Neural progenitor cell (in vitro differentiated cells): Measurements from ENCODE around the gene STK39. TPM values are rescaled to one million over a fixed set of nuclear protein-coding genes. Genes with fewer than 3 reads are reported as not detected.

Experiments used
- DNase-seq: peaks from one replicate; pipeline ENCODE4 v3.0.0-alpha.2; 2016; ENCODE audit warnings: low spot score
- H2AFZ ChIP-seq: fragments of 200-600 bp; sonication (generic); replicated peaks from 2 replicates; pipeline ENCODE4 v1.6.1; 2016; ENCODE audit warnings: antibody characterized with exemption
- H3F3A ChIP-seq: fragments of 200-600 bp; sonication (generic); 2 replicates; pipeline ENCODE4 v1.6.1; 2016; ENCODE audit warnings: antibody characterized with exemption, low read depth
- H3K27ac ChIP-seq: fragments of 200-600 bp; sonication (generic); 2 replicates; pipeline ENCODE4 v1.5.1; 2016; ENCODE audit warnings: mild to moderate bottlenecking
- H3K27me3 ChIP-seq: fragments of 200-600 bp; sonication (generic); 2 replicates; pipeline ENCODE4 v1.6.1; 2016; ENCODE audit warnings: mild to moderate bottlenecking, moderate library complexity
- H3K36me3 ChIP-seq: fragments of 200-600 bp; sonication (generic); 2 replicates; pipeline ENCODE4 v1.5.1; 2016
- H3K4me1 ChIP-seq: fragments of 200-600 bp; sonication (generic); 2 replicates; pipeline ENCODE4 v1.6.1; 2016; ENCODE audit warnings: mixed run types
- H3K4me2 ChIP-seq: fragments of 200-600 bp; sonication (generic); 2 replicates; pipeline ENCODE4 v1.6.1; 2016
- H3K4me3 ChIP-seq: fragments of 200-600 bp; sonication (generic); 2 replicates; pipeline ENCODE4 v1.5.1; 2016
- H3K79me2 ChIP-seq: fragments of 200-600 bp; sonication (generic); 2 replicates; pipeline ENCODE4 v1.6.1; 2016; ENCODE audit warnings: low read depth
- H3K9ac ChIP-seq: fragments of 200-600 bp; sonication (generic); 2 replicates; pipeline ENCODE4 v1.6.1; 2016
- H3K9me3 ChIP-seq: fragments of 200-600 bp; sonication (generic); 2 replicates; pipeline ENCODE4 v1.5.1; 2016; ENCODE audit warnings: low read depth
- H4K20me1 ChIP-seq: fragments of 200-600 bp; sonication (generic); 2 replicates; pipeline ENCODE4 v1.6.1; 2016; ENCODE audit warnings: low read depth
- H3K27ac Mint-ChIP-seq: 3 replicates; pipeline ENCODE4 v1.8.0; 2021; ENCODE audit warnings: mixed read lengths
- H3K27me3 Mint-ChIP-seq: 2 replicates; pipeline ENCODE4 v1.8.0; 2022; ENCODE audit warnings: low read depth, mild to moderate bottlenecking, inconsistent platforms, moderate library complexity, mixed read lengths; ENCODE audit not compliant: insufficient read depth
- H3K36me3 Mint-ChIP-seq: 3 replicates; pipeline ENCODE4 v1.8.0; 2021; ENCODE audit warnings: mixed read lengths
- H3K4me1 Mint-ChIP-seq: 3 replicates; pipeline ENCODE4 v1.8.0; 2021; ENCODE audit warnings: mixed read lengths
- H3K4me3 Mint-ChIP-seq: 3 replicates; pipeline ENCODE4 v1.8.0; 2021; ENCODE audit warnings: mild to moderate bottlenecking, moderate library complexity, mixed read lengths
- H3K9me3 Mint-ChIP-seq: 3 replicates; pipeline ENCODE4 v1.8.0; 2020; ENCODE audit warnings: mixed read lengths
- EZH2 ChIP-seq: fragments of 200-600 bp; sonication (generic); IDR thresholded peaks from 2 replicates; pipeline ENCODE4 v1.6.1; 2017; ENCODE audit warnings: antibody characterized with exemption, mild to moderate bottlenecking, moderate library complexity
- EZH2phosphoT487 ChIP-seq: fragments of 200-600 bp; sonication (generic); IDR thresholded peaks from 2 replicates; pipeline ENCODE4 v1.6.1; 2017; ENCODE audit warnings: antibody characterized with exemption
- total RNA-seq: library from RNA; depleted of rRNA; stranded (reverse); fragments of >200 nt; gene quantifications from 2 replicates; pipeline ENCODE4 v1.2.3, GENCODE V29; 2015; ENCODE audit warnings: low replicate concordance
- TF ChIP-seq, protein P1 (sequence below): fragments of 200-600 bp; sonication (generic); IDR thresholded peaks from 2 replicates; pipeline ENCODE4 v1.5.1; 2017; ENCODE audit warnings: antibody characterized with exemption, mild to moderate bottlenecking

STK39 gene
- total RNA-seq, 1 donor from 2014 or later = 23.8 TPM

DNA sequence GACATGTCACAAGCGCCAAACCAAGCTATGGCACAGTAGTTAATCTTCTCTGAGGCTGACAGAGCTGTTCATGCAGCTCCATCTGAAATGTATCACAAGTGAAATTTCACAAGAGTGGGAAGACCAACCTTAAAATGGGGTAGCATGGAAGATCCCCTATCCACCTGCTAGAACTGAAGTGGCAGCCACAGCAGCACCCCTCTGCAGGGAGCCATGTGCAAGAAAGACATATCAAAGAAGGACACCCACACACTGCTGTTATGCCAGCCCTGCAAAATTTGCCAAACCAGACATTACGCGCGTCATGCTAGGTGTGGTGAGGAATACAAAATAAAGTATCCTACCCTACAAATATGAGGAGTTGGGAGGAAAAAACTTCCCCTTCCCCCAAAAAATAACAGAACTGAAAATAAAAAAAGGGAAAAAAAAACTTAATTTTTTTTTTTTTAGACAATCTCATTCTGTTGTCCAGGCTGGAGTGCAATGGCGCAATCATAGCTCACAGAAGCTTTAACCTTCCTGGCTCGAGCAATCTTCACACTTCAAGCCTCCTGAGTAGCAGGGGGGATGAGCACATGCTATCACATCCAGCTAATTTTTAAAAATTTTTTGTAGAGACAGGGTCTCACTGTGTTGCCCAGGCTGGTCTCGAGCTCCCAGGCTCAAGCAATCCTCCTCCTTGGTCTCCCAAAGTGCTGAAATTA lies 76.2 kb downstream of the STK39 start:
- Histone ChIP-seq H3K4me2 (no peak overlapping the region), H4K20me1 (no peaks in the 10 kb centered on the region), H3K79me2 (peaks cover 5% of the 10 kb centered on the region), H3K4me1 (peaks cover 50% of the 10 kb centered on the region), H3K9ac (no peak overlapping the region), H3K27ac (no peak overlapping the region), H2AFZ (no peak overlapping the region), H3K4me3 (no peak overlapping the region), H3F3A (peaks cover 12% of the 10 kb centered on the region), H3K36me3 (no peaks in the 10 kb centered on the region), H3K9me3 (no peaks in the 10 kb centered on the region), H3K27me3 (no peaks in the 10 kb centered on the region)
- Mint-ChIP-seq H3K27me3 (peaks cover 2% of the 10 kb centered on the region), H3K4me1 (peaks cover 18% of the 10 kb centered on the region), H3K27ac (no peak overlapping the region), H3K36me3 (peaks cover 4% of the 10 kb centered on the region), H3K4me3 (no peak overlapping the region), H3K9me3 (no peaks in the 10 kb centered on the region)
- TF ChIP-seq EZH2 (no peak), EZH2phosphoT487 (no peak)
- TF ChIP-seq, protein P1, sequence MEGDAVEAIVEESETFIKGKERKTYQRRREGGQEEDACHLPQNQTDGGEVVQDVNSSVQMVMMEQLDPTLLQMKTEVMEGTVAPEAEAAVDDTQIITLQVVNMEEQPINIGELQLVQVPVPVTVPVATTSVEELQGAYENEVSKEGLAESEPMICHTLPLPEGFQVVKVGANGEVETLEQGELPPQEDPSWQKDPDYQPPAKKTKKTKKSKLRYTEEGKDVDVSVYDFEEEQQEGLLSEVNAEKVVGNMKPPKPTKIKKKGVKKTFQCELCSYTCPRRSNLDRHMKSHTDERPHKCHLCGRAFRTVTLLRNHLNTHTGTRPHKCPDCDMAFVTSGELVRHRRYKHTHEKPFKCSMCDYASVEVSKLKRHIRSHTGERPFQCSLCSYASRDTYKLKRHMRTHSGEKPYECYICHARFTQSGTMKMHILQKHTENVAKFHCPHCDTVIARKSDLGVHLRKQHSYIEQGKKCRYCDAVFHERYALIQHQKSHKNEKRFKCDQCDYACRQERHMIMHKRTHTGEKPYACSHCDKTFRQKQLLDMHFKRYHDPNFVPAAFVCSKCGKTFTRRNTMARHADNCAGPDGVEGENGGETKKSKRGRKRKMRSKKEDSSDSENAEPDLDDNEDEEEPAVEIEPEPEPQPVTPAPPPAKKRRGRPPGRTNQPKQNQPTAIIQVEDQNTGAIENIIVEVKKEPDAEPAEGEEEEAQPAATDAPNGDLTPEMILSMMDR = no peak
- DNase-seq = no peak

DNA sequence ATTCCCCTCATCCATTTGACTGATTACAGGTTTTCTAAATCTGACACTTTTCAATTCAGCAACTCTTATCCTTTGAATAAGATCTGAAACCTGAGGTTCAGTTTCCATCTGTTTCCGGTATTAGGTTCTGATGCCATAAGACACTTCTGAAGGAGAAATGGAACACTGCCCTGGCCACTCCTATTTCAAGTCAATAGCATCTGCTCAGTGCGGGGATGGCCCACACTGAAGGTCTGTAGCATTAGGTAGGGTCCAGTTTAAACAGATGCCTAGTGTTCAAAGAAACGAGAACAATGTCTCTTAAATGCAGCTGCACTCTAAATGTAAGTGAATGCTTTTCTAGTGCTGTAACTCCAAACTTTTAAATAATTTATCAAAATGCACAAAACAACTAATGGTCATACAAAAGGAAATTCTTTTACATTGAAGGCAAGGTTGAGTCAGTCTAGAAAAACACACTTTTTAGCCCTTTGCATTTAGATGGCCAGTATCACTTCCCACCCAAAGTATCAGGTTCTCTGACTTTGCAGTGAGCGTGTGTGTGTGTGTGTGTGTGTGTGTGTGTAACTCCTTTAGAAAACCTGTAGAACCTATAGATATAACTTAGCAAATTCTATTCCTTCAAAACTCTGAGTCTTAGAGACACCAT lies 78.2 kb downstream of the STK39 start:
- Mint-ChIP-seq H3K27ac (no peak overlapping the region), H3K27me3 (peaks cover 2% of the 10 kb centered on the region), H3K4me3 (no peak overlapping the region), H3K9me3 (no peaks in the 10 kb centered on the region), H3K4me1 (peaks cover 30% of the 10 kb centered on the region), H3K36me3 (peaks cover 2% of the 10 kb centered on the region)
- Histone ChIP-seq H3K27ac (no peak overlapping the region), H3K9ac (no peak overlapping the region), H3K27me3 (no peaks in the 10 kb centered on the region), H4K20me1 (no peaks in the 10 kb centered on the region), H2AFZ (no peak overlapping the region), H3K9me3 (no peaks in the 10 kb centered on the region), H3K36me3 (no peaks in the 10 kb centered on the region), H3K4me1 (peaks cover 54% of the 10 kb centered on the region), H3K4me2 (no peak overlapping the region), H3K4me3 (no peak overlapping the region), H3F3A (peaks cover 32% of the 10 kb centered on the region), H3K79me2 (peaks cover 5% of the 10 kb centered on the region)
- DNase-seq = no peak
- TF ChIP-seq, protein P1 = no peak
- TF ChIP-seq EZH2 (no peak), EZH2phosphoT487 (no peak)

DNA sequence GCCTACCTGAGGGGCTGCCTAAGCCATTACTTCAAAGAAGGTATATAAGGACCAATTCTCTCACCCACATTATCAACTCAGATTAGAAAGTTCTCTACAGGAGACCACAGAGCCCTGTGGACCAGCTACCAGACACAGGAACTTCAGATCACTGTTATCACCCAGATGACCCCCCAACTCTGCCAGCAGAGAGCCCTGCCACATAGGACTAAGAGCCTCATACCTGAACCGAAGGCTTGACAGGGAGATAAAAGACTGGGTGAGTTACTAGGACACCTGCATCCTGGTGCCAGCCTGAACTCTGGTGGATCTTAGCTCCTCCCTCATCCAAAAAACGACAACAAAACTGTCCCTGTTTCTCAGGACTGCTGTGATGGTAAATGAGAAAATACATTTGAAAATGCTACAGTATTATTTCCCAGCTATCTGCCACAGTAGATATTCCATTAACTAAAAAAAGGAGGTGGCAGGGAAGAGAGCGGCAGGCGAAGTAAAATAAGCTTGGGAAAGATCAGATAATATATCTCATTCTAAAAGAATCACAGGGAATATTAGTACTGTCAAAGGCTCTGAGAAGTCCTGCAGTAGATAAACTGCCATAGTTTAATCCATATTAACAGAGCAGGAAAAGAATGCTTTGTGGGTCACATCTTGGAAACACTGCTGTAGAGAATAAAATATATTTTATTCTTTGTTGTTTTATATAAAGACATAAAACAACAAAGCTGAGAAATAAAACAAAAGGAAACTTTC lies 79.7 kb downstream of the STK39 start:
- Histone ChIP-seq H2AFZ (no peak overlapping the region), H3K4me3 (no peak overlapping the region), H3K4me2 (no peak overlapping the region), H3K9ac (no peak overlapping the region), H3K9me3 (no peaks in the 10 kb centered on the region), H3K4me1 (peaks cover 64% of the 10 kb centered on the region), H3K36me3 (peaks cover 4% of the 10 kb centered on the region), H3K79me2 (peaks cover 5% of the 10 kb centered on the region), H3K27ac (no peak overlapping the region), H3K27me3 (no peaks in the 10 kb centered on the region), H3F3A (peaks cover 41% of the 10 kb centered on the region), H4K20me1 (no peaks in the 10 kb centered on the region)
- peaks cover 30% of the 10 kb centered on the region for H3K4me1 Mint-ChIP-seq
- no peak for DNase-seq
- H3K9me3 Mint-ChIP-seq = no peaks in the 10 kb centered on the region
- no peak for TF ChIP-seq EZH2
- TF ChIP-seq, protein P1 = no peak
- TF ChIP-seq EZH2phosphoT487 = no peak
- H3K27ac Mint-ChIP-seq = no peak overlapping the region
- no peaks in the 10 kb centered on the region for H3K27me3 Mint-ChIP-seq
- H3K36me3 Mint-ChIP-seq = peaks cover 9% of the 10 kb centered on the region
- H3K4me3 Mint-ChIP-seq = no peak overlapping the region
